Stimulated activated CD4-positive, alpha-beta T cell treated with anti-CD3 and anti-CD28 coated beads, Interleukin-4, amount 100 ng/mL, for 4 hours (primary cell): ENCODE measurements around the gene SPECC1.
A peak's percentile ranks its signal among the peaks of the same experiment; 100 is the strongest.
"Not testable (repeated sequence)": the region's sequence is repeated elsewhere in the genome, so short reads cannot be mapped to it uniquely, and the experiment has no call there.

ENCODE experiments used
- DNase-seq, 2 experiments: peaks; one replicate each; pipeline ENCODE4 v3.0.0-alpha.2; 2020

The SPECC1 gene

DNA sequence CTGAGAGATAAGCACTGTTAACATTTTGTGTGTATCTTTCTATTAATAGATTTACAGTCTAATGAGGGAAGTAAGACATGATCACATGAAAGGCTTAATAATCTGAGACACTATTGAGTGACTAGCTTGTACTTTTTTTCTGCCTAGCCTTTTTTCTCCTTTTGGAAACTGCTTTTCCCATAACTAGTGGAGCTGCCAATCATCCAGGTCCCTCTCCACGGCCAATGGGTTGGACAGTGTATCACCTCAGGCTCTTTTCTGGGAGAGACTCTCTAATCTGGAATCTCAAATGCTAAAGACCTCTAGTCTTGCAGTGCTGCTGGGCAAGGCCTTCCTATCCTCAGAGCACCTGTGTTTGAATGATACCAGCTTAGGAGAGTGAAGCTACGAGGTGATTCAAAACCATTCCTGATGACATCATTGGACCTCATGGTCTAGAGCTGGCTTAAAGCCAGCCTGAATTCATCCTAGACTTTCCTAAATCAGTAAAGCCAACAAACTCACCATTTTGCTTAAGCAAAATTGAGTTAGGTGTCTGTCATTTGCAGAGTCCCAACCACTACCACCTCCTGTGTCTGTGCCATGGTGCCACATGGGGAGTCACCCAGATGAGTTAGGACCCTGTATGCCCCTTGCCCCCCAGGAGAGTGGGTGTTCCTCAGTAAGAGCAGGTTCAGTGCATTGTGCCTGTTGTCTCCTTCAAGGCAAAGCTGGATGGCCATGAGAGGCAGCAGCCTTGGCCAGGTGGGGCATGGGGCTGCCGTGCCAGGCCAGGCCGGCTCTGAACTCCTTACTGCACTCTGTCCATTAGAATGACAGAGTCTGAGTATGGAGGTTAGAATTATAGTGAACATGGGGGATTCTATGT, 62.9 kb downstream of the SPECC1 start:
- DNase-seq = no peak

DNA sequence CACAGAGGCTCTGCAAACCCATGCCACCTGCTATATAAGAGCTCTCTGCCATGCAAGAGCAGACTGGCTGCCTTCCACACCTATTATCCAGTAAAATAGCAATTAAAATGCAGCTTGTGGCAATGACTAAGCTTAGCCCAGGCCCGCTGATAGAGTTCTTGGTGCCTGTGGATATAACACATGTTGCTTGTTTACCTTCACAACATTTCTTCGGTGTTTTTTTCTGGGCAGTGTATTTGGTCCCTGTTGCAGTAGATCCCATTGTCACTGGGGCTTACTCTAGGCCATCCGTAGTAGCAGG, 63.5 kb downstream of the SPECC1 start:
- no peak for DNase-seq

DNA sequence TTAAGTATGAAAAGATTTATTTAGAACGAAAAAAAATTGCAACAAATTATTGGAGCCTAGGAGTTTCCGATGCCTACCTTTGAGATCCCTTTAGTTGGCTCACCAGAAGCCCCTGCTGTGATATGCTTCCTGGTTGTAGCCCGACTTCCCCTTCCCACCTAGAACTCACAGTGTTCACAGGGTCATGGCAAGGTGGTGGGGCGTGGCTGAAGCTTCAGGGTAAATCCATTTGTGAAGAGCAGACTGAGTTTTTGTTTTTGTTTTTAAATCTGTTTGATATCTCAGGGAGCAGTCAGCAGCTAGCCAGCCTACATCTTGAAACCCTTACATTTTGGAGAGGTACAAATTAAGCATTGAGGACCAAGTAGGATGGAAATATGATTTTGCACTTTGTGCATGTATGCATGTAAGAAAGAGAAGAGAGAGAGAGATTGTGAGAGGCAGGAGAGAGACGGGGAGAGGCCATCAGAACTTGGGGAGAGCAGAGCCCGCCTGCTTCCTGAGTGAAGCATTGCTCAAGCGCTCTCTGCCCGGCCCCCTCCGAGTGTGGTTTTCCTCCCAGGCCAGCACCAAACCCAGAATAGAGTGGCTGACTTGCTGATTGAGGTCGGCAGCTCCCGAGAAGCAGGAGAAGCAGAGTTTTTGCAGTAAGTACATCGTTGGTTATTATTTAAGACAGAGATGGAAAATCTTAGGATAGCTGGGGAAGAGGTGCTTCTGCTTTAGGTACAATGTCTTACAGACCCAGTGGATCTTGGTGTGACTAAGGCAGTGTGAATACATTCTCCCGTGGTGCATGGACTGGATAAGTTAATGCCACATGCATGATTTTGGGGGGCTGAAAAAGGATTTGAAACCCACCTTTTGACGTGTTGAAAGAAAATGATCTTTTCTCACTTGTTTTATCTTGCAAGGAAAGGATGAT, 64.2 kb downstream of the SPECC1 start:
- peak; percentile 13 to 14 for DNase-seq

GRCh38 chr17:20074001-20074400, 64.8 kb downstream of the SPECC1 start:
- no peak for DNase-seq

GRCh38 chr17:20074489-20074888, 65.3 kb downstream of the SPECC1 start:
- no peak for DNase-seq

DNA sequence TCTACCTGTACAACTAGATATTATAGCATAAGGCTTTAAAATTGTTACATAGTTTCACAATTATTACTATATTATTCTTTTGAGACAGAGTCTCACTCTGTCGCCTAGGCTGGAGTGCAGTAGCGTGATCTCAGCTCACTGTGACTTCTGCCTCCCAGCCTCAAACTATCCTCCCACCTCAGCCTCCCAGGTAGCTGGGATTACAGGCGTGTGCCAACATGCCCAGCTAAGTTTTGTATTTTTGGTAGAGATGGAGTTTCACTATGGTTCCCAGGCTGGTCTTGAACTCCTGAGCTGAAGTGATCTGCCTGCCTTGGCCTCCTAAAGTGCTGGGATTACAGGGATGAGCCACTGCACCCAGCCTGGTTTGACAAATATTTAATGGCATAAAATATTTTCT, 67.0 kb downstream of the SPECC1 start:
- not testable (repeated sequence) for DNase-seq

DNA sequence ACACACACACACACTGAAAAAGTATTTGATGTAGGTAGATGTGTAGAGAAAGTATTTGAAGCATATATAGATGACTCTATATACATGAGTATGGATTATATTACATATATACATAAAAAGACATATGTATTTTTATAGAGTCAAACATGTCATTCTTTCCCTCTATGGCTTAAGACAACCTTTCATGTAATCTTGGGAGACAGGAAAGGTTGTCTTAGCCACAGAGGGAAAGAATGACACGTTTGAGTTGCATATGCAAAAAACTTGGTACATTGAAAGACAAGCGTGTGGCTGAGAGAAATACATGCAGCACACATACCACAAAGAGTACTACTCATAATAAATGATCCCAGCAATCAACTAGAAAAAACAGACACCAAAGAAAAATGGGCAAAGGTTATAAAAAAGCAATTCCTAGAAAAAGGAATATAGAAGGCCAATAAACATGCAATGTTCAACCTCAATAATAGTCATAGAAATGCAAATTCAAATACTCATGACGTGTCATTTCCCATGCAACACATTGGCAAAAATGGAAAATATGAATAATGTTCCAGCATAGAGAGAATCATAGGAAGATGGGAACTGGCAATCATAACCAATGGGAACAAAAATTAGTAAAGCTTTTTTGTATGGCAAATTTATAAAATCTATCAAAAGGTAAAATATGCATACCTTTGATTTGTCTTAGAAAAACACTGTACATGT, 69.0 kb downstream of the SPECC1 start:
- no peak for DNase-seq

- DNase-seq = no peak
Observed at GRCh38 chr17:20080513-20080912, 71.4 kb downstream of the SPECC1 start.

GRCh38 chr17:20083156-20083859, 74.1 kb downstream of the SPECC1 start:
- no peak for DNase-seq

GRCh38 chr17:20084621-20085282, 75.6 kb downstream of the SPECC1 start:
- DNase-seq = no peak

DNA sequence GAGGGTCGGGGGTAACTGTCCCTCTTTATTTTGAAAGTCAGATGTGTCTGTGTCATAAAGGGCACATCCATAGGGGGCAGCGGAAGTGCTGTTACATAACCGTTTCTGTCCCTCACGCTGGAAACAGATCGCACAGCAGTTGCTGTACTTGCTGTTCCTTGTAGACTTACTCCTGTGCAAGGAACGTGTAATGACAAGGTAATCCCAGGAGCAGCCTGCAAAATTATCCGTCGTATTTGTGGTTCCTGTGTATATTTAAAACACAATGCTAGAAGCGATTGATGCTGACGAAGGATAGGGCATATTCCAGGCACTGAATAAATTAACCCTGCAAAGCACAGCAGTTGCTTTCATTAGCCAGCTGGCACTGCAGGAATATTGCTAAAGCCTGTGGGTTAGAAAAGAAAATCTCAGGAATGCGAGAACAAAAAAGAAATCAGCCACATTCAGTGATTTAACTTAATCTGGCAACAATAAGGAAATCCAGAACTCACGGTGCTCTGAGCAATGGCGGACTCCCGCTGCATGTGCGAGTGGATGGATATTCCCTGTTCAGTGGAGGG, 76.2 kb downstream of the SPECC1 start:
- DNase-seq = no peak

GRCh38 chr17:20086416-20087076, 77.4 kb downstream of the SPECC1 start:
- no peak for DNase-seq

GRCh38 chr17:20087538-20088250, 78.5 kb downstream of the SPECC1 start:
- DNase-seq = no peak

DNA sequence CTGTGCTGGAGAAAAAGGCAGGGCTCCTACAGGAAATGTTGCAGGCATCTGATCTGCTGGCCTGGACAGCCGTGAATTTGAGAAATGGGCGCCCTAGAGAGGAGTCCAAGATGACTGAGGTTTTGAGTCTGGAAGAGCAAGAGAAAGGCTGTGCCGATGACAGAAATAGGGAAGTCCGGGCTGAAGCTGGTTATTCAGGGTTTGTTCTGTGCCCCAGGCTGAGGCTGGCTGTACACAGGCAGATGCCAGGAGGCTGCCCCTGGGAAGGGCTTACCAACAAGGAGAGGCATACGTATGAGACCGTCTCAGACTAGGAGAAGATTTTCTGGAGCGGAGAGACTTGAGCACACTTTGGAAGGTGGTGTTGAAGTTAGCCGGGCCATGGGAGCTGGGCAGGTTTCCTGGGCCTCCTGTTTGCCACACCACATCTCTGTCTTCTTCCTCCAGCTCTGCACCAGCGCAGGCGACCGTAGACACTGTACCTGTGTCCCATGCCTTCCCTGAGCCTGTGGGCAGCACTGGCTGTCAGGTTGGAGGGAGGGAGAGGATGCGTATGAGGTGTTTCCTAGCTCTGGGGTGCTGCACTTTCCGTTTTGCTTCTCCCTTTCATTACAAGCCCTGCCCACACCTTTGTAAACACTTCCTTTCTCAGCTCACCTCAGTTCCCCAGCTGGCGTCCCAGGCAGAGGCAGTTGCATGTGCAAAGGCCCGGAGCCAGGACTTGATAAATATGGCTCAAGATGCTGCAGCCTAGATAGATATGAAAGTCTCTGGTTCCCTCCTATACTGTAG, 80.8 kb downstream of the SPECC1 start:
- no peak for DNase-seq

- no peak for DNase-seq
Observed at GRCh38 chr17:20091174-20092029, 82.2 kb downstream of the SPECC1 start.

DNA sequence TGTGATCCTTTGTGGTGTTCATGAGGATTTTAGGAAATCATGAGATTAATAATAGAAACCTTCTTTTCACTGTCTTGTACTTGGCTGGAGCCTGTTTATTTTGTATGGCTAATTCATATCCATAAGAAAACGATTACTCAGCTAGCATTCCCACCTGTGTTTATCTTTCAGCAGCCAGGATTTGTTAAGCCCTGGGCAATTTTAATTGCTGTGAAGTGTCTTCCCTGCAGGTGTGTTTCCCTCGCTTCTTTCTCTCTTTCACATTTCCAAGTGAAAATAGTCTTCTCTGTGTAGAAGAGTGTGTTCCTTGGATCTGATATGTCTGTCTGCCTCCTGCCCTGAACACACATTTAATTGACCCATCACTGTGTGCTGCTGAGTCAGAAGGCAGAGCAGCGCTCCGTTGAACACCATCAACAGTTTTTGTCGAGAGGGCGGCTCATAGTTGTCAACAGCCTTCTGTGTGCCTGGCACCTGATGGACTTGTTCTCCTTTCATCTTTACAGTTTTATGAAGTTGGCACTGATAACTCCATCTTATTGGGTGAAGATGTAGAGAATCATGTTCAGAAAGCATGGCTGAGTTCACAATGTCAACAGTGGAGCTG, 83.2 kb downstream of the SPECC1 start:
- no peak for DNase-seq

DNA sequence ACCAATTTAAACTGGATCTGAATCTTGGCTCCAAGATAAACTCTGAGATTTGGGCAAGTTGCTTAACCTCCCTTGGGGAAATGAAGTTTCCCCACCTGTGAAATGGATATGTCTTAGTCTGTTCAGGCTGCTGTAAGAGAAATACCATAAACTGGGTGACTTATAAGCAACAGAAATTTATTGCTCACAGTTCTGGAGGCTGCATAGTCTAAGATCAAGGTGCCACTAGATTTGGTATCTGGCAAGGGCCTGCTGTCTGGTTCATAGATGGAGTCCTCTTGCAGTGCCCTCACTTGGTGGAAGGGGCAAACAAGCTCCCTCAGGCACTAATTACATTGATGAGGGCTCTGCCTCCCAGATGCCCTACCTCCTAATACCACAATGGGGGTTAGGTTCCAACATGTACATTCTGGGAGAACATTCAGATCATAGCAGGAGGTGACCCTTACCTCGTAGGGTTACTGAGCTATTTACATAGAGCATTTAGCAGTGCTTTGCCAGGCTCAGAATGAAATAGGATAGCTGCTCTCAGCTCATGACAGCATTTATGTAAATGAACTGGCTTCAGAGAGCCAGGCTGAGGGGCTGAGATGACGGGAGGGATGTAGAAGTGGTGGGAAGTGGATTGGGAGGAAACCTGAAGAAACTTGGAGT, 83.9 kb downstream of the SPECC1 start:
- DNase-seq = no peak

- DNase-seq = no peak
Observed at GRCh38 chr17:20094777-20095176, 85.6 kb downstream of the SPECC1 start.
